RWPE1 (cell line): ENCODE data around the gene FGF4.

ENCODE experiments used
- CTCF ChIA-PET: fragments of 350-600 bp; sonication (Branson Sonifier 250); formaldehyde crosslinking; extraction: SDS; loops from one replicate; lab custom pipeline; 2021; lab: Yijun Ruan, JAX
- POLR2A ChIA-PET: fragments of 400-600 bp; formaldehyde crosslinking; extraction: SDS; loops from one replicate; lab custom pipeline; 2020; ENCODE audit warnings: antibody characterized with exemption; ENCODE audit not compliant: low non-redundant PET; lab: Yijun Ruan, JAX
- DNase-seq: peaks from one replicate; pipeline ENCODE4 v3.0.0; 2012; ENCODE audit warnings: low spot score
- H3K27ac ChIP-seq: fragments of 450-650 bp; 2 replicates; pipeline ENCODE4 v1.5.1; 2017
- CTCF ChIP-seq: fragments of 450-650 bp; conservative IDR thresholded peaks from 2 replicates; pipeline ENCODE4 v1.5.1; 2017; ENCODE audit warnings: low read depth, mild to moderate bottlenecking

The FGF4 gene

GRCh38 chr11:69775163-69775755 is at the start of gene FGF4:
FGF4 (minus strand) TSS chr11:69775341; CDS start chr11:69775084, 257 bp downstream.
- no peak within 1 kb of the TSS for H3K27ac ChIP-seq
- DNase-seq = no peak
- ChIA-PET CTCF (no interaction called here), POLR2A (no interaction called here)
- TF ChIP-seq CTCF = no peak

- POLR2A ChIA-PET = no interaction called here
- TF ChIP-seq CTCF = no peak
- H3K27ac ChIP-seq = no peak overlapping the region
- CTCF ChIA-PET = interaction anchor here (1.2 kb wide), 1 partner anchor 87 kb away, joined by 3 read pairs; no protein-coding TSS in a partner anchor
- no peak for DNase-seq
Measured at GRCh38 chr11:69823641-69824265, 48.6 kb upstream of the FGF4 start.

GRCh38 chr11:69822676-69823494 is 47.7 kb upstream of the FGF4 start:
- POLR2A ChIA-PET = no interaction called here
- no peak for DNase-seq
- CTCF ChIA-PET = interaction anchor here (1.2 to 1.3 kb wide), 2 partner anchors 21 to 88 kb away, joined by 3 read pairs; no protein-coding TSS in a partner anchor
- no peak overlapping the region for H3K27ac ChIP-seq
- TF ChIP-seq CTCF = no peak

- H3K27ac ChIP-seq = no peak overlapping the region
- TF ChIP-seq CTCF = no peak
- no peak for DNase-seq
- ChIA-PET CTCF (interaction anchor here (0.5 to 1.3 kb wide), 2 partner anchors 20 to 470 kb away, joined by 3 read pairs; no protein-coding TSS in a partner anchor), POLR2A (no interaction called here)
Measured at GRCh38 chr11:69821511-69822040, 46.4 kb upstream of the FGF4 start.

GRCh38 chr11:69820441-69820840 is 45.3 kb upstream of the FGF4 start:
- TF ChIP-seq CTCF = no peak
- ChIA-PET POLR2A (no interaction called here), CTCF (no interaction called here)
- no peak for DNase-seq
- no peak overlapping the region for H3K27ac ChIP-seq

GRCh38 chr11:69819541-69820070 is 44.5 kb upstream of the FGF4 start:
- no peak for DNase-seq
- no peak overlapping the region for H3K27ac ChIP-seq
- ChIA-PET CTCF (interaction anchor here (0.6 to 0.7 kb wide), 2 partner anchors 23 to 361 kb away, joined by 3 read pairs; no protein-coding TSS in a partner anchor), POLR2A (no interaction called here)
- TF ChIP-seq CTCF = no peak
